Neural progenitor cell (in vitro differentiated cells): ENCODE measurements around the gene DLL4.

Source experiments
- CTCF ChIP-seq: fragments of 200-600 bp; sonication (generic); IDR thresholded peaks from 2 replicates; pipeline ENCODE4 v1.5.1; 2017; ENCODE audit warnings: antibody characterized with exemption, mild to moderate bottlenecking
- EZH2phosphoT487 ChIP-seq: fragments of 200-600 bp; sonication (generic); IDR thresholded peaks from 2 replicates; pipeline ENCODE4 v1.6.1; 2017; ENCODE audit warnings: antibody characterized with exemption

GRCh38 chr15:40936709-40937666 lies 7.8 kb downstream of the DLL4 start:
- TF ChIP-seq CTCF (peak; percentile 33), EZH2phosphoT487 (no peak)
